A549 (cell line): Measurements from ENCODE around the gene MALRD1. TPM values are rescaled to one million over a fixed set of nuclear protein-coding genes. Genes with fewer than 3 reads are reported as not detected.

Source experiments
- ATAC-seq, 2 experiments: fragments of 200-7000 bp in 1 of 2; fragments of >200 bp in 1 of 2; cut with Nextera tagmentation in 1 of 2; cut with Tn5 transposase in 1 of 2; 3 replicates each; pipeline versions ENCODE4 v1.8.0 to v1.9.1; 2018 to 2020; ENCODE audit warnings: mild to moderate bottlenecking in 1 of 2, moderate library complexity in 1 of 2
- CTCF ChIA-PET: fragments of 300-600 bp; sonication (Branson Sonifier 250); formaldehyde crosslinking; extraction: SDS; loops from one replicate; lab custom pipeline; 2021; ENCODE audit warnings: antibody characterized with exemption, inconsistent platforms; lab: Yijun Ruan, JAX
- POLR2A ChIA-PET: fragments of 350-600 bp; formaldehyde crosslinking; extraction: SDS; loops from one replicate; lab custom pipeline; 2021; ENCODE audit warnings: antibody characterized with exemption, inconsistent platforms; lab: Yijun Ruan, JAX
- DNase-seq, 2 experiments: peaks; one replicate each; pipeline versions ENCODE4 v3.0.0 to v3.0.0-alpha.2; 2011 to 2016; ENCODE audit warnings: low read depth in 1 of 2, low spot score in 1 of 2
- FAIRE-seq: peaks from 2 replicates; lab custom pipeline; 2011; peaks lifted over from hg19 to GRCh38; lab: Jason Lieb, UNC
- H3K27ac ChIP-seq, 2 experiments: fragments of >200 bp; sonication (Bioruptor Twin); formaldehyde crosslinking; 3 replicates each; pipeline ENCODE4 v1.5.1; 2016 to 2017
- H3K4me1 ChIP-seq: fragments of >200 bp; sonication (Bioruptor Twin); formaldehyde crosslinking; 3 replicates; pipeline ENCODE4 v1.6.1; 2016
- H3K4me2 ChIP-seq: fragments of >200 bp; sonication (Bioruptor Twin); formaldehyde crosslinking; 3 replicates; pipeline ENCODE4 v1.6.1; 2016
- H3K4me3 ChIP-seq: fragments of >200 bp; sonication (Bioruptor Twin); formaldehyde crosslinking; 3 replicates; pipeline ENCODE4 v1.5.1; 2016
- H3K9me3 ChIP-seq: fragments of >200 bp; sonication (Bioruptor Twin); formaldehyde crosslinking; 3 replicates; pipeline ENCODE4 v1.6.1; 2016
- CHD2 ChIP-seq: fragments of 150-350 bp; IDR thresholded peaks from 2 replicates; pipeline ENCODE4 v1.6.1; 2014; ENCODE audit warnings: low read length; ENCODE audit not compliant: partially characterized antibody
- EHF ChIP-seq: fragments of 250-450 bp; sonication (Bioruptor Pico); IDR thresholded peaks from 2 replicates; pipeline ENCODE4 v1.5.0; 2020; ENCODE audit warnings: mild to moderate bottlenecking
- EHMT2 ChIP-seq: fragments of 200-600 bp; sonication (generic); IDR thresholded peaks from 2 replicates; pipeline ENCODE4 v1.6.1; 2016; ENCODE audit warnings: antibody characterized with exemption, low read depth, mild to moderate bottlenecking, moderate library complexity
- GATA3 ChIP-seq: IDR thresholded peaks from 2 replicates; pipeline ENCODE4 v1.6.1; 2012; ENCODE audit warnings: borderline replicate concordance
- HOXA7 ChIP-seq: fragments of 250-450 bp; sonication (Bioruptor Pico); IDR thresholded peaks from 2 replicates; pipeline ENCODE4 v1.5.0; 2020; ENCODE audit warnings: mild to moderate bottlenecking, moderate library complexity
- HOXB5 ChIP-seq: fragments of 250-450 bp; sonication (Bioruptor Pico); IDR thresholded peaks from 2 replicates; pipeline ENCODE4 v1.5.0; 2020; ENCODE audit warnings: mild to moderate bottlenecking, moderate library complexity
- KDM5A ChIP-seq: fragments of 200-600 bp; sonication (generic); IDR thresholded peaks from 2 replicates; pipeline ENCODE4 v1.6.1; 2016; ENCODE audit warnings: antibody characterized with exemption, mild to moderate bottlenecking
- MYC ChIP-seq: IDR thresholded peaks from 2 replicates; pipeline ENCODE4 v1.6.1; 2012; ENCODE audit warnings: mild to moderate bottlenecking, inconsistent platforms, low read length, improper control_type of control experiment, borderline replicate concordance
- RAD21 ChIP-seq, 2 experiments: fragments of >200 bp in 1 of 2; sonication (Bioruptor Twin) in 1 of 2; formaldehyde crosslinking in 1 of 2; IDR thresholded peaks in 1 of 2; conservative IDR thresholded peaks in 1 of 2; 2 replicates in 1 of 2; 3 replicates in 1 of 2; pipeline ENCODE4 v1.6.1; 2012 to 2018; ENCODE audit warnings: inconsistent platforms in 1 of 2
- RCOR1 ChIP-seq: fragments of 150-350 bp; IDR thresholded peaks from 2 replicates; pipeline ENCODE4 v1.6.1; 2014; ENCODE audit warnings: antibody characterized with exemption, low read length, low read depth
- SMC3 ChIP-seq: fragments of >200 bp; sonication (Bioruptor Twin); formaldehyde crosslinking; IDR thresholded peaks from 3 replicates; pipeline ENCODE4 v1.6.1; 2018; ENCODE audit warnings: inconsistent platforms
- USF2 ChIP-seq: fragments of 450-650 bp; IDR thresholded peaks from 2 replicates; pipeline ENCODE4 v1.6.1; 2014; ENCODE audit warnings: antibody characterized with exemption
- WGBS: methylation state at CpG from one replicate; pipeline ENCODE4 v1.1.6; 2017; ENCODE audit errors: missing lambda C conversion rate; 5-methylcytosine and 5-hydroxymethylcytosine counted together
- polyA plus RNA-seq, 4 experiments: library from polyadenylated mRNA; depleted of rRNA in 3 of 4; stranded (reverse); fragments of >200 nt; fragmentation: RNase III in 1 of 4; extraction: RNeasy Plus Mini Kit Qiagen cat#74134 plus additional on column Dnase treatment in 1 of 4; gene quantifications; 2 replicates in 3 of 4; 3 replicates in 1 of 4; pipeline ENCODE4 v1.2.3, GENCODE V29; 2011 to 2017
- TF ChIP-seq, protein P1 (sequence below): IDR thresholded peaks from 2 replicates; pipeline ENCODE4 v1.6.1; 2012; ENCODE audit warnings: low read depth, borderline replicate concordance
- TF ChIP-seq, protein P2 (sequence below): fragments of 250-450 bp; sonication (Bioruptor Pico); IDR thresholded peaks from 2 replicates; pipeline ENCODE4 v1.5.0; 2021; ENCODE audit warnings: mild to moderate bottlenecking, moderate library complexity, borderline replicate concordance

MALRD1 gene
- polyA plus RNA-seq, 2 of the 4 experiments (the other 2 are of a cell fraction): not detected

DNA sequence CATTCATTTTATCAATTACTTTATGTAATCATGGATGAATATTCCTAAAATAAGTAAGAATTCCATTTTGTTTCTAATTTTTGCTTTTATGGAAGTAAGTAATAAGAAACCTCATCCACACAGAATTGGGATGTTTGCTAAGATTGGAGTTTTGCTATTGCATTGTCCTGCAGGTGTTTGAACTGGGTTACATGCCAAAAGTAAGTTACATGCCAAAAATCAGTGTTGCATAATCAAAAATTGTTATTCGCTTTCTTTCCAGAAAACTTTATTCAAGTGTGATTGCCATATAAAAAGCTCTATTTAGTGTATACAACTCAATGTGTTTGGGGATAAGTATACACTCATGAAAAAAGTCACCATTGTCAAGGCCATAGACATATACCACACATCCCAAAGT is 420.9 kb downstream of the MALRD1 start (continued):
- TF ChIP-seq, protein P1, sequence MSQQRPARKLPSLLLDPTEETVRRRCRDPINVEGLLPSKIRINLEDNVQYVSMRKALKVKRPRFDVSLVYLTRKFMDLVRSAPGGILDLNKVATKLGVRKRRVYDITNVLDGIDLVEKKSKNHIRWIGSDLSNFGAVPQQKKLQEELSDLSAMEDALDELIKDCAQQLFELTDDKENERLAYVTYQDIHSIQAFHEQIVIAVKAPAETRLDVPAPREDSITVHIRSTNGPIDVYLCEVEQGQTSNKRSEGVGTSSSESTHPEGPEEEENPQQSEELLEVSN: no peak
- TF ChIP-seq RCOR1: no peak
- no peak for TF ChIP-seq CHD2
- no peak for TF ChIP-seq MYC

GRCh38 chr10:19479854-19480253 is 431.3 kb downstream of the MALRD1 start:
- 20% methylated on average over 4 of the region's 4 CpGs for WGBS
- ChIA-PET CTCF (no interaction called here), POLR2A (no interaction called here)

GRCh38 chr10:19480353-19480752 is 431.8 kb downstream of the MALRD1 start:
- TF ChIP-seq USF2 (no peak), HOXA7 (CRISPR knock-in tag) (no peak), RAD21 (conservative IDR thresholded peaks at IDR 0.05 in 1 of 2, IDR thresholded peaks at IDR 0.05 in 1 of 2) (no peak), HOXB5 (no peak)
- TF ChIP-seq, all 56 proteins: peak for 0
- FAIRE-seq (no peak), ATAC-seq (no peak), DNase-seq (no peak)
- Histone ChIP-seq H3K9me3 (no peaks in the 10 kb centered on the region; the same call in 2 of the 3 replicates), H3K4me3 (no peak overlapping the region), H3K27ac (no peak overlapping the region), H3K4me1 (no peaks in the 10 kb centered on the region), H3K4me2 (no peak overlapping the region)
- WGBS: 27% methylated on average over 3 of the region's 3 CpGs
- ChIA-PET POLR2A (no interaction called here), CTCF (no interaction called here)

More at GRCh38 chr10:19479854-19480253, 431.3 kb downstream of the MALRD1 start:
- no peak overlapping the region for H3K4me2 ChIP-seq
- no peaks in the 10 kb centered on the region; the same call in 2 of the 3 replicates for H3K9me3 ChIP-seq
- FAIRE-seq: no peak
- no peak for ATAC-seq
- TF ChIP-seq EHF (CRISPR knock-in tag) (no peak), HOXB5 (no peak)
- H3K4me3 ChIP-seq: no peak overlapping the region
- DNase-seq: no peak
- H3K27ac ChIP-seq: no peak overlapping the region
- no peaks in the 10 kb centered on the region for H3K4me1 ChIP-seq

DNA sequence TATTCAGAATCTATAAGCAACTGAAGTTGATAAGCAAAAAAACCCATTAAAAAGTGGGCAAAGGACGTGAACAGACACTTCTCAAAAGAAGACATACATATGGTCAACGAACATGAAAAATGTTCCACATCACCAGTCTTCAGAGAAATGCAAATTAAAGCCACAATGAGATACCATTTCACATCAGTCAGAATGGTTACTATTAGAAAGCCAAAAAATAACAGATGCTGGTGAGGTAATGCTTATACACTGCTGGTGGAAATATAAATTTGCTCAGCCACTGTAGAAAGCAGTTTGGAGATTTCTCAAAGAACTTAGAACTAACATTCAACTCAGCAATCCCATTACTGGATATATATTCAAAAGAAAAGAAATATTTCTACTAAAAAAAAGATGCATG is 434.8 kb downstream of the MALRD1 start:
- Histone ChIP-seq H3K4me3 (no peak overlapping the region), H3K27ac (no peak overlapping the region), H3K4me2 (no peak overlapping the region), H3K4me1 (no peaks in the 10 kb centered on the region), H3K9me3 (no peaks in the 10 kb centered on the region; the same call in 2 of the 3 replicates)
- DNase-seq (no peak), ATAC-seq (no peak), FAIRE-seq (peak; percentile 13)
- ChIA-PET CTCF (no interaction called here), POLR2A (no interaction called here)
- WGBS: 3% methylated on average over 2 of the region's 2 CpGs
- TF ChIP-seq USF2: no peak
- TF ChIP-seq EHF (CRISPR knock-in tag): no peak
- TF ChIP-seq, protein P2, sequence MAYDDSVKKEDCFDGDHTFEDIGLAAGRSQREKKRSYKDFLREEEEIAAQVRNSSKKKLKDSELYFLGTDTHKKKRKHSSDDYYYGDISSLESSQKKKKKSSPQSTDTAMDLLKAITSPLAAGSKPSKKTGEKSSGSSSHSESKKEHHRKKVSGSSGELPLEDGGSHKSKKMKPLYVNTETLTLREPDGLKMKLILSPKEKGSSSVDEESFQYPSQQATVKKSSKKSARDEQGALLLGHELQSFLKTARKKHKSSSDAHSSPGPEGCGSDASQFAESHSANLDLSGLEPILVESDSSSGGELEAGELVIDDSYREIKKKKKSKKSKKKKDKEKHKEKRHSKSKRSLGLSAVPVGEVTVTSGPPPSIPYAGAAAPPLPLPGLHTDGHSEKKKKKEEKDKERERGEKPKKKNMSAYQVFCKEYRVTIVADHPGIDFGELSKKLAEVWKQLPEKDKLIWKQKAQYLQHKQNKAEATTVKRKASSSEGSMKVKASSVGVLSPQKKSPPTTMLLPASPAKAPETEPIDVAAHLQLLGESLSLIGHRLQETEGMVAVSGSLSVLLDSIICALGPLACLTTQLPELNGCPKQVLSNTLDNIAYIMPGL (CRISPR knock-in tag): no peak
- TF ChIP-seq KDM5A: no peak
- TF ChIP-seq GATA3: no peak
- TF ChIP-seq EHMT2: no peak
- no peak for TF ChIP-seq SMC3
